ENCODE results near the gene TXNRD2. TPM values are rescaled to one million over a fixed set of nuclear protein-coding genes. Genes with fewer than 3 reads are reported as not detected.

TXNRD2 gene
- total and polyA plus RNA-seq, 2 of the 4 experiments (the other 2 are of a cell fraction): 15.6 to 25.7 TPM

DNA sequence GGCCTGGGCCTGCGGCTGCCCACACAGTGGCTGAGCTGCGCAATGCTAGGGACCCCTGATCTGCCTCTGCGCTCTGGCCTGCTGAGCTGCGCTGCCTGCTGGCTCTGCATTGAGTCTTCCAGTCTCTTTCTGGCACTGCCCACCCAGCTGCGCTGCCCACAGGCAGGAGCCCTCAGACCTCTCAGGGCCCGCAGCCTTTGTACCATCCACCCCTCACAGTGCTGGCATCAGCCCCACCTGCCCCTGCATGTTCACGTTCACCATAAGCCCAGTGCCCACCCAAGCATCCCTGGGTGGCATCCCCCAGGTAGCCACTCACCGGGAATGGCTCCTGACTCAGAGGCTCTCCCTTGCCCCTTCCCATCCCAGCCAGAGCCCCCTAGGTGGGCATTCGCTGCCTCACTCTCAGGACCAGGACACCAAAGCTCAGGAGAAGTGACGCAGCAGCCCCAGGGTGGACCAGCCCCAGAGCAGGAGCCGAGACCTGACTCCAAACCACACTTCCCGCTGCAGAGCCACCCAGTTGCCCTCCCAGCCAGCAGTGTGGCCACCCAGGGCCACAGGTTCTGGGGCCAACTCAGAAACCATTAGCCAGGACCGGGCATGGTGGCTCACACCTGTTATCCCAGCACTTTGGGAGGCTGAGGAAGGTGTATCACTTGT, 21.8 kb downstream of the TXNRD2 start:
- no TSS peak for BruUV-seq (replicated peaks)
- WGBS, 2 experiments (ENCODE audit: extremely low coverage in 2 of 2, insufficient read length in 1 of 2): 94% methylated on average over 3 of the region's 13 CpGs; no CpG with 5 or more reads in 1 of the 2 experiments
- H3K4me1 ChIP-seq (ENCODE audit: control insufficient read depth, insufficient read depth, low read length): no peaks in the 10 kb centered on the region

More for the DNA sequence above, 21.8 kb downstream of the TXNRD2 start:
- no peak overlapping the region for H3K27ac ChIP-seq (ENCODE audit: insufficient read depth, low read length)
- H3K23ac ChIP-seq (ENCODE audit: low read depth, low read length): no peak overlapping the region
- ATAC-seq (ENCODE audit: low read depth): no peak
- no peak overlapping the region for H3K9ac ChIP-seq (ENCODE audit: low read depth, low read length)
- peaks cover 0 to 7% of the 10 kb centered on the region in 2 experiments; a peak in 1 of 4 replicates for H3K79me1 ChIP-seq (ENCODE audit: low read depth in 1 of 2, low read length in 2 of 2)
- no peak overlapping the region for H2AFZ ChIP-seq (replicated peaks; ENCODE audit: low read length, poor library complexity)
- H3K27me3 ChIP-seq (ENCODE audit: control insufficient read depth, insufficient read depth, low read length): no peaks in the 10 kb centered on the region
- H2AK9ac ChIP-seq (replicated peaks; ENCODE audit: low read depth, low read length, poor library complexity): no peak overlapping the region
- in situ Hi-C loops (cut with MboI; ENCODE audit: low sequenced_read_pairs): no loop called here
- H3K56ac ChIP-seq (ENCODE audit: extremely low read depth, insufficient read depth, low read length): no peak overlapping the region
- dilution Hi-C loops (cut with HindIII; ENCODE audit: low sequenced_read_pairs, unreplicated experiment): no loop called here
- H4K5ac ChIP-seq (ENCODE audit: low read depth, low read length): no peak overlapping the region
- peaks cover 35% of the 10 kb centered on the region for H3K36me3 ChIP-seq (ENCODE audit: control insufficient read depth, insufficient read depth, low read length)
- no peak overlapping the region for H2BK5ac ChIP-seq (ENCODE audit: low read depth, low read length, poor library complexity, severe bottlenecking)
- no peak overlapping the region for H3K14ac ChIP-seq (replicated peaks; ENCODE audit: low read depth, low read length)
- no peak for DNase-seq
- H3K18ac ChIP-seq (ENCODE audit: low read depth, low read length): no peak overlapping the region
- H3K4ac ChIP-seq (ENCODE audit: low read depth, low read length): no peak overlapping the region
- H2BK120ac ChIP-seq (ENCODE audit: low read depth, low read length): no peak overlapping the region
- no peak overlapping the region for H4K91ac ChIP-seq (ENCODE audit: insufficient read depth, low read depth, low read length)
- TF ChIP-seq POLR2A (IDR thresholded peaks at IDR 0.05; ENCODE audit: low read depth, low read length) (no peak), RFX5 (IDR thresholded peaks at IDR 0.05; ENCODE audit: low read depth, low read length) (no peak), CEBPB (IDR thresholded peaks at IDR 0.05; ENCODE audit: low read depth, low read length) (no peak), CHD1 (IDR thresholded peaks at IDR 0.05; ENCODE audit: low read depth, low read length) (no peak), MXI1 (IDR thresholded peaks at IDR 0.05; ENCODE audit: borderline replicate concordance, low read depth, low read length) (no peak), MAFK (IDR thresholded peaks at IDR 0.05; ENCODE audit: low read depth, low read length) (no peak), SMC3 (IDR thresholded peaks at IDR 0.05; ENCODE audit: low read depth, low read length) (no peak), RAD21 (IDR thresholded peaks at IDR 0.05; ENCODE audit: low read length) (no peak)
- TF ChIP-seq, protein P1, sequence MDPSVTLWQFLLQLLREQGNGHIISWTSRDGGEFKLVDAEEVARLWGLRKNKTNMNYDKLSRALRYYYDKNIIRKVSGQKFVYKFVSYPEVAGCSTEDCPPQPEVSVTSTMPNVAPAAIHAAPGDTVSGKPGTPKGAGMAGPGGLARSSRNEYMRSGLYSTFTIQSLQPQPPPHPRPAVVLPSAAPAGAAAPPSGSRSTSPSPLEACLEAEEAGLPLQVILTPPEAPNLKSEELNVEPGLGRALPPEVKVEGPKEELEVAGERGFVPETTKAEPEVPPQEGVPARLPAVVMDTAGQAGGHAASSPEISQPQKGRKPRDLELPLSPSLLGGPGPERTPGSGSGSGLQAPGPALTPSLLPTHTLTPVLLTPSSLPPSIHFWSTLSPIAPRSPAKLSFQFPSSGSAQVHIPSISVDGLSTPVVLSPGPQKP (IDR thresholded peaks at IDR 0.05; ENCODE audit: borderline replicate concordance, low read depth, low read length): no peak
- TF ChIP-seq, protein P2, sequence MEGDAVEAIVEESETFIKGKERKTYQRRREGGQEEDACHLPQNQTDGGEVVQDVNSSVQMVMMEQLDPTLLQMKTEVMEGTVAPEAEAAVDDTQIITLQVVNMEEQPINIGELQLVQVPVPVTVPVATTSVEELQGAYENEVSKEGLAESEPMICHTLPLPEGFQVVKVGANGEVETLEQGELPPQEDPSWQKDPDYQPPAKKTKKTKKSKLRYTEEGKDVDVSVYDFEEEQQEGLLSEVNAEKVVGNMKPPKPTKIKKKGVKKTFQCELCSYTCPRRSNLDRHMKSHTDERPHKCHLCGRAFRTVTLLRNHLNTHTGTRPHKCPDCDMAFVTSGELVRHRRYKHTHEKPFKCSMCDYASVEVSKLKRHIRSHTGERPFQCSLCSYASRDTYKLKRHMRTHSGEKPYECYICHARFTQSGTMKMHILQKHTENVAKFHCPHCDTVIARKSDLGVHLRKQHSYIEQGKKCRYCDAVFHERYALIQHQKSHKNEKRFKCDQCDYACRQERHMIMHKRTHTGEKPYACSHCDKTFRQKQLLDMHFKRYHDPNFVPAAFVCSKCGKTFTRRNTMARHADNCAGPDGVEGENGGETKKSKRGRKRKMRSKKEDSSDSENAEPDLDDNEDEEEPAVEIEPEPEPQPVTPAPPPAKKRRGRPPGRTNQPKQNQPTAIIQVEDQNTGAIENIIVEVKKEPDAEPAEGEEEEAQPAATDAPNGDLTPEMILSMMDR (conservative IDR thresholded peaks at IDR 0.05; ENCODE audit: low read depth, low read length): no peak
- TF ChIP-seq, protein P3, sequence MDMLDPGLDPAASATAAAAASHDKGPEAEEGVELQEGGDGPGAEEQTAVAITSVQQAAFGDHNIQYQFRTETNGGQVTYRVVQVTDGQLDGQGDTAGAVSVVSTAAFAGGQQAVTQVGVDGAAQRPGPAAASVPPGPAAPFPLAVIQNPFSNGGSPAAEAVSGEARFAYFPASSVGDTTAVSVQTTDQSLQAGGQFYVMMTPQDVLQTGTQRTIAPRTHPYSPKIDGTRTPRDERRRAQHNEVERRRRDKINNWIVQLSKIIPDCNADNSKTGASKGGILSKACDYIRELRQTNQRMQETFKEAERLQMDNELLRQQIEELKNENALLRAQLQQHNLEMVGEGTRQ (IDR thresholded peaks at IDR 0.05; ENCODE audit: low read depth, low read length): no peak
- no peak overlapping the region for H3K4me3 ChIP-seq (ENCODE audit: insufficient read depth, low read depth, low read length)
- no peaks in the 10 kb centered on the region for H4K20me1 ChIP-seq (ENCODE audit: insufficient read depth, low read length)
- intact Hi-C loops (cut with micrococcal nuclease): no loop called here
- no peak overlapping the region for H2BK15ac ChIP-seq (ENCODE audit: low read depth, low read length)
- no peaks in the 10 kb centered on the region for H3K9me3 ChIP-seq (ENCODE audit: control insufficient read depth, insufficient read depth, low read length)
- no peak overlapping the region for H2BK20ac ChIP-seq (ENCODE audit: low read depth, low read length)
- ChIA-PET CTCF (no interaction called here), POLR2A (ENCODE audit: unreplicated experiment) (no interaction called here)
- peaks cover 9% of the 10 kb centered on the region; the same call in 1 of the 2 replicates for H3K9me1 ChIP-seq (ENCODE audit: insufficient read depth, low read length)
- no peak overlapping the region for H3K4me2 ChIP-seq (ENCODE audit: low read depth, low read length)
- H2AK5ac ChIP-seq (ENCODE audit: low read depth, low read length): no peak overlapping the region
- H4K8ac ChIP-seq (ENCODE audit: low read depth in 2 of 2, low read length in 2 of 2): no peak overlapping the region

Data from IMR-90 (cell line).